Endothelial cell of umbilical vein (primary cell): ENCODE measurements around the gene LARP1B. TPM values are rescaled to one million over a fixed set of nuclear protein-coding genes. Genes with fewer than 3 reads are reported as not detected.

Source experiments
- BruUV-seq: library from RNA; stranded (reverse); fragments of 400-500 nt; replicated peaks from 2 replicates; lab custom pipeline; 2021; lab: Mats Ljungman, UMichigan
- CTCF ChIA-PET: fragments of 300-600, 350-600 bp; sonication (Branson Sonifier 250); formaldehyde crosslinking; loops from one replicate; lab custom pipeline; 2021; ENCODE audit warnings: antibody characterized with exemption, inconsistent platforms; lab: Charles Lee
- POLR2A ChIA-PET: fragments of 300-600, 350-600 bp; sonication (Branson Sonifier 250); formaldehyde crosslinking; loops from one replicate; lab custom pipeline; 2021; ENCODE audit warnings: antibody characterized with exemption, inconsistent platforms; lab: Charles Lee
- DNase-seq: peaks from one replicate; pipeline ENCODE4 v3.0.0-alpha.2; 2011; ENCODE audit warnings: low read depth, low spot score
- FAIRE-seq: peaks from 2 replicates; lab custom pipeline; 2011; peaks lifted over from hg19 to GRCh38; lab: Jason Lieb, UNC
- H2AFZ ChIP-seq: 2 replicates; pipeline ENCODE4 v1.6.0; 2012; ENCODE audit warnings: low read depth, low read length, control low read depth, inconsistent platforms
- H3K27ac ChIP-seq: 2 replicates; pipeline ENCODE4 v1.5.1; 2011; ENCODE audit warnings: low read depth, mild to moderate bottlenecking, control low read depth, low read length, moderate library complexity; ENCODE audit not compliant: insufficient read depth
- H3K27me3 ChIP-seq, 2 experiments: 2 replicates each; pipeline versions ENCODE4 v1.6.0 to v1.6.1; 2011; ENCODE audit warnings: low read length in 2 of 2, mixed read lengths in 1 of 2; ENCODE audit not compliant: control insufficient read depth in 2 of 2, insufficient read depth in 2 of 2
- H3K36me3 ChIP-seq, 2 experiments: 2 replicates in 1 of 2; 3 replicates in 1 of 2; pipeline ENCODE4 v1.5.1; 2011; ENCODE audit warnings: low read length in 2 of 2, mild to moderate bottlenecking in 1 of 2, moderate library complexity in 1 of 2; ENCODE audit not compliant: control insufficient read depth in 2 of 2, insufficient read depth in 2 of 2; ENCODE audit errors: extremely low read depth in 1 of 2
- H3K4me1 ChIP-seq: 3 replicates; pipeline ENCODE4 v1.5.1; 2011; ENCODE audit warnings: mild to moderate bottlenecking, low read length; ENCODE audit not compliant: control insufficient read depth, insufficient read depth; ENCODE audit errors: extremely low read depth
- H3K4me2 ChIP-seq: 2 replicates; pipeline ENCODE4 v1.6.1; 2011; ENCODE audit warnings: low read length, control low read depth, mixed read lengths; ENCODE audit not compliant: insufficient read depth
- H3K4me3 ChIP-seq, 3 experiments: fragments of 200-600 bp in 1 of 3; sonication (generic), shearing (Covaris generic) in 1 of 3; replicated peaks in 1 of 3; 2 replicates each; pipeline ENCODE4 v1.5.1; 2011 to 2016; ENCODE audit warnings: control low read depth in 3 of 3, low read length in 3 of 3, mild to moderate bottlenecking in 2 of 3, inconsistent platforms in 1 of 3, low read depth in 1 of 3, moderate library complexity in 1 of 3; ENCODE audit not compliant: insufficient read depth in 1 of 3
- H3K79me2 ChIP-seq: 2 replicates; pipeline ENCODE4 v1.6.0; 2012; ENCODE audit warnings: low read length, inconsistent platforms; ENCODE audit not compliant: control insufficient read depth, insufficient read depth
- H3K9ac ChIP-seq: replicated peaks from 2 replicates; pipeline ENCODE3; 2011; ENCODE audit warnings: low read length, control low read depth; ENCODE audit not compliant: insufficient read depth; ENCODE audit errors: extremely low read depth
- H3K9me1 ChIP-seq: replicated peaks from 3 replicates; pipeline ENCODE4 v1.6.0; 2011; ENCODE audit warnings: mild to moderate bottlenecking, low read length; ENCODE audit not compliant: control insufficient read depth, insufficient read depth; ENCODE audit errors: extremely low read depth
- H3K9me3 ChIP-seq: replicated peaks from 2 replicates; pipeline ENCODE4 v1.5.1; 2012; ENCODE audit warnings: low read length, inconsistent platforms; ENCODE audit not compliant: control insufficient read depth, insufficient read depth
- H4K20me1 ChIP-seq: replicated peaks from 2 replicates; pipeline ENCODE3; 2011; ENCODE audit warnings: mild to moderate bottlenecking, low read length; ENCODE audit not compliant: control insufficient read depth, insufficient read depth; ENCODE audit errors: extremely low read depth
- EZH2 ChIP-seq: IDR thresholded peaks from 2 replicates; pipeline ENCODE4 v1.6.1; 2012; ENCODE audit warnings: borderline replicate concordance, low read depth, mild to moderate bottlenecking, moderate library complexity, low read length, inconsistent platforms; ENCODE audit not compliant: severe bottlenecking
- FOS ChIP-seq: IDR thresholded peaks from 2 replicates; pipeline ENCODE4 v1.6.1; 2011; ENCODE audit warnings: mild to moderate bottlenecking, low read length, moderate library complexity, borderline replicate concordance; ENCODE audit not compliant: insufficient read depth
- GATA2 ChIP-seq: IDR thresholded peaks from 2 replicates; pipeline ENCODE4 v1.7.0; 2011; ENCODE audit warnings: low read depth, mild to moderate bottlenecking, moderate library complexity, mixed read lengths, low read length; ENCODE audit not compliant: insufficient read length, insufficient read depth
- MYC ChIP-seq: IDR thresholded peaks from one replicate; pipeline ENCODE4 v1.6.1; 2011; ENCODE audit warnings: mild to moderate bottlenecking, low read depth, low read length
- POLR2A ChIP-seq: IDR thresholded peaks from 2 replicates; pipeline ENCODE4 v1.6.1; 2012; ENCODE audit warnings: low read depth, mild to moderate bottlenecking, control low read depth, low read length
- POLR2AphosphoS5 ChIP-seq: IDR thresholded peaks from 2 replicates; pipeline ENCODE4 v1.6.1; 2012; ENCODE audit warnings: low read depth, mild to moderate bottlenecking, control low read depth, low read length, moderate library complexity; ENCODE audit not compliant: insufficient read depth
- dilution Hi-C: fragments of 300-500 bp; cut with MboI; formaldehyde crosslinking; loops from one replicate; pipeline ENCODE4 v1.15.0; 2019; ENCODE audit warnings: low sequenced_read_pairs; ENCODE audit not compliant: extremely low pct_ligation_motif_present
- intact Hi-C: fragments of 100-400 bp; cut with micrococcal nuclease; formaldehyde crosslinking; loops from one replicate; pipeline ENCODE4 v1.10.0; 2022
- polyA plus RNA-seq, 4 experiments: library from polyadenylated mRNA; depleted of rRNA in 3 of 4; stranded (reverse) in 3 of 4; unstranded in 1 of 4; fragments of >200 nt; gene quantifications; 2 replicates each; pipeline versions ENCODE4 v1.2.1 to v1.2.3, GENCODE V29; 2011 to 2012; ENCODE audit warnings: missing spikeins in 1 of 4
- total RNA-seq: library from RNA; stranded (reverse); gene quantifications from 2 replicates; pipeline ENCODE4 v1.2.3, GENCODE V29; 2021
- TF ChIP-seq, protein P1 (sequence below): IDR thresholded peaks from 2 replicates; pipeline ENCODE4 v1.6.1; 2011; ENCODE audit not compliant: insufficient read depth, insufficient read length
- TF ChIP-seq, protein P2 (sequence below), 2 donors: IDR thresholded peaks; 1 replicate in 1 of 2; 2 replicates in 1 of 2; pipeline ENCODE4 v1.5.1; 2011; ENCODE audit warnings: low read length in 2 of 2, mild to moderate bottlenecking in 2 of 2, moderate library complexity in 2 of 2, control low read depth in 1 of 2, inconsistent platforms in 1 of 2, low read depth in 1 of 2; ENCODE audit not compliant: insufficient read depth in 1 of 2; ENCODE audit errors: extremely low read depth in 1 of 2

The LARP1B gene
- total and polyA plus RNA-seq, 2 donors (not counting 3 experiments of a cell fraction or from before 2014, with no cell fraction given), result 7.3 to 28.8 TPM

DNA sequence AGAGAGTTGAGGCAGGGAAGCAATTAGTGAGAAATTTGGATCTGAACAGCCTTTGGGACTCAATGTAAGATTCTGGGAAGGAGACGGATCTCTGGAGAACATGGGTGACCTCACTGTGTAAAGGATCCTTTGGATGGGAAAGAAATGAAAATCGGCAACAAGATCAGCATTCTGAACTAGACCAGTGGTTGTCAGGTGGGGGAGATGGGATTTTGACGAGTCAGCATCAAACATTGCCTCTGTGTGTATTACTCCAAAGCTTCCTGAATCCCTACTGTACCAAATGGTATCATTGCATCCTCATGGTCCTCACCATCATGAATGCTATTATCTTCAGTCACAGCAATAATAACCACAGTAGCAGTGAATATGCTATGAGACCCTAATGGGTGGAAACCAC, 173.7 kb downstream of the LARP1B start:
- H3K27ac ChIP-seq, result no peak overlapping the region
- BruUV-seq, result no TSS peak
- ChIA-PET POLR2A (no interaction called here), CTCF (no interaction called here)
- no peaks in the 10 kb centered on the region for H3K9me3 ChIP-seq
- no peaks in the 10 kb centered on the region for H3K9me1 ChIP-seq
- no peaks in the 10 kb centered on the region for H4K20me1 ChIP-seq
- no peaks in the 10 kb centered on the region for H3K4me1 ChIP-seq
- no peaks in the 10 kb centered on the region for H3K79me2 ChIP-seq
- H3K27me3 ChIP-seq, result no peaks in the 10 kb centered on the region
- no peaks in the 10 kb centered on the region for H3K36me3 ChIP-seq
- H3K4me3 ChIP-seq, result no peak overlapping the region
- H3K4me2 ChIP-seq, result no peak overlapping the region
- TF ChIP-seq GATA2, result no peak
- no peak for TF ChIP-seq POLR2AphosphoS5
- no peak overlapping the region for H2AFZ ChIP-seq
- H3K9ac ChIP-seq, result no peak overlapping the region
- no peak for FAIRE-seq
- no peak for DNase-seq
- dilution Hi-C loops, result no loop called here
- intact Hi-C loops, result no loop called here

DNA sequence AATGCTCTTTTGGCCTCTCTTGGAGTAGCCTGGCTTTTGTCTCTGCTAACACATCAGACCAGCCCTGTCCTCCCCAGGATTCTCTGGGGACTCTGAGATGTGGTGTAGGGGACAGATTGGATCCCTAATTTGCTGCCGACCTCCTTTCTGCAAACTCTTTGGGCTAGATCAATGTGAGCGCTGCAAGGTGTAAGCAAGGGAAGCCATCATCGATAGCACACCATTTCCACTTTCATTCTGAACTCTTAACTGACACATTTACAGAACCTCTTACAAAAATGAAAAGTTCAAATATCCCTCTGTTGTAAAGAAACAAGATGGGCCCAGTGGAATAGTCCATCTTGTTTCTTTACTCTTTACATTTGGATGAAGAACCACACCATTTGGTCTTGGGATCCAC, 179.9 kb downstream of the LARP1B start:
- Histone ChIP-seq H3K27ac (no peak overlapping the region), H4K20me1 (no peaks in the 10 kb centered on the region), H3K79me2 (no peaks in the 10 kb centered on the region), H3K36me3 (no peaks in the 10 kb centered on the region), H3K4me1 (no peaks in the 10 kb centered on the region), H3K9me3 (no peaks in the 10 kb centered on the region), H3K9me1 (no peaks in the 10 kb centered on the region), H3K4me2 (no peak overlapping the region), H3K4me3 (no peak overlapping the region), H3K27me3 (no peaks in the 10 kb centered on the region), H3K9ac (no peak overlapping the region), H2AFZ (no peak overlapping the region)
- dilution Hi-C loops, result no loop called here
- BruUV-seq, result no TSS peak
- ChIA-PET POLR2A (no interaction called here), CTCF (no interaction called here)
- intact Hi-C loops, result no loop called here
- TF ChIP-seq GATA2 (no peak), POLR2AphosphoS5 (no peak), EZH2 (no peak), POLR2A (no peak), MYC (no peak), FOS (no peak)
- TF ChIP-seq, protein P1, sequence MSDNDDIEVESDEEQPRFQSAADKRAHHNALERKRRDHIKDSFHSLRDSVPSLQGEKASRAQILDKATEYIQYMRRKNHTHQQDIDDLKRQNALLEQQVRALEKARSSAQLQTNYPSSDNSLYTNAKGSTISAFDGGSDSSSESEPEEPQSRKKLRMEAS, result no peak
- TF ChIP-seq, protein P2, sequence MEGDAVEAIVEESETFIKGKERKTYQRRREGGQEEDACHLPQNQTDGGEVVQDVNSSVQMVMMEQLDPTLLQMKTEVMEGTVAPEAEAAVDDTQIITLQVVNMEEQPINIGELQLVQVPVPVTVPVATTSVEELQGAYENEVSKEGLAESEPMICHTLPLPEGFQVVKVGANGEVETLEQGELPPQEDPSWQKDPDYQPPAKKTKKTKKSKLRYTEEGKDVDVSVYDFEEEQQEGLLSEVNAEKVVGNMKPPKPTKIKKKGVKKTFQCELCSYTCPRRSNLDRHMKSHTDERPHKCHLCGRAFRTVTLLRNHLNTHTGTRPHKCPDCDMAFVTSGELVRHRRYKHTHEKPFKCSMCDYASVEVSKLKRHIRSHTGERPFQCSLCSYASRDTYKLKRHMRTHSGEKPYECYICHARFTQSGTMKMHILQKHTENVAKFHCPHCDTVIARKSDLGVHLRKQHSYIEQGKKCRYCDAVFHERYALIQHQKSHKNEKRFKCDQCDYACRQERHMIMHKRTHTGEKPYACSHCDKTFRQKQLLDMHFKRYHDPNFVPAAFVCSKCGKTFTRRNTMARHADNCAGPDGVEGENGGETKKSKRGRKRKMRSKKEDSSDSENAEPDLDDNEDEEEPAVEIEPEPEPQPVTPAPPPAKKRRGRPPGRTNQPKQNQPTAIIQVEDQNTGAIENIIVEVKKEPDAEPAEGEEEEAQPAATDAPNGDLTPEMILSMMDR (IDR thresholded peaks at IDR 0.05; ENCODE audit: extremely low read depth in 1 of 2, insufficient read depth in 1 of 2, low read depth in 1 of 2, low read length in 2 of 2), result no peak
- no peak for DNase-seq
- no peak for FAIRE-seq
